ENCODE results near the gene GATA5.

- no peak for TF ChIP-seq CTCF (IDR thresholded peaks at IDR 0.05 in 8 of 11, conservative IDR thresholded peaks at IDR 0.05 in 3 of 11)
- TF ChIP-seq POLR2A (IDR thresholded peaks at IDR 0.05) = no peak
- no peak for TF ChIP-seq POLR2AphosphoS5 (IDR thresholded peaks at IDR 0.05)
Measured at GRCh38 chr20:62470459-62470858, 5.3 kb downstream of the GATA5 start.

Measured in spleen (tissue), 7 donors.